Endodermal cell (in vitro differentiated cells): ENCODE results near the gene C6orf62. TPM values are rescaled to one million over a fixed set of nuclear protein-coding genes. Genes with fewer than 3 reads are reported as not detected.
"Not testable (repeated sequence)": the region's sequence is repeated elsewhere in the genome, so short reads cannot be mapped to it uniquely, and the experiment has no call there.

Experiments
- DNase-seq: peaks from one replicate; pipeline ENCODE4 v3.0.0-alpha.2; 2017
- H3K27ac ChIP-seq: 2 replicates; pipeline ENCODE4 v1.5.1; 2013; ENCODE audit warnings: mild to moderate bottlenecking, low read depth, low read length, moderate library complexity
- H3K27me3 ChIP-seq: 2 replicates; pipeline ENCODE4 v1.6.1; 2013; ENCODE audit warnings: mild to moderate bottlenecking, low read length, moderate library complexity; ENCODE audit not compliant: insufficient read depth, control insufficient read depth, poor library complexity, severe bottlenecking
- H3K36me3 ChIP-seq: 2 replicates; pipeline ENCODE4 v1.7.0; 2013; ENCODE audit warnings: mild to moderate bottlenecking, low read length, moderate library complexity; ENCODE audit not compliant: control insufficient read depth, insufficient read depth
- H3K4me1 ChIP-seq: one replicate; pipeline ENCODE4 v1.7.0; 2013; ENCODE audit warnings: low read length; ENCODE audit not compliant: control insufficient read depth, insufficient read depth
- H3K4me3 ChIP-seq: 2 replicates; pipeline ENCODE4 v1.5.1; 2013; ENCODE audit warnings: mild to moderate bottlenecking, low read length, moderate library complexity
- H3K9ac ChIP-seq: 2 replicates; pipeline ENCODE4 v1.6.1; 2013; ENCODE audit warnings: mild to moderate bottlenecking, low read length, moderate library complexity; ENCODE audit not compliant: poor library complexity, severe bottlenecking; ENCODE audit errors: extremely low read depth
- H3K9me3 ChIP-seq: 2 replicates; pipeline ENCODE4 v1.6.1; 2013; ENCODE audit warnings: mild to moderate bottlenecking, low read length, moderate library complexity; ENCODE audit not compliant: control insufficient read depth
- H3K27ac Mint-ChIP-seq: 2 replicates; pipeline ENCODE4 v1.8.0; 2020; ENCODE audit warnings: mixed read lengths
- H3K27me3 Mint-ChIP-seq: 2 replicates; pipeline ENCODE4 v1.8.0; 2021; ENCODE audit warnings: mild to moderate bottlenecking, mixed read lengths; ENCODE audit not compliant: insufficient read depth
- H3K36me3 Mint-ChIP-seq: 2 replicates; pipeline ENCODE4 v1.8.0; 2020; ENCODE audit warnings: low read depth, mixed read lengths
- H3K4me1 Mint-ChIP-seq: 2 replicates; pipeline ENCODE4 v1.8.0; 2020; ENCODE audit warnings: mixed read lengths
- H3K4me3 Mint-ChIP-seq: 2 replicates; pipeline ENCODE4 v1.8.0; 2020; ENCODE audit warnings: mild to moderate bottlenecking, moderate library complexity, mixed read lengths
- H3K9me3 Mint-ChIP-seq: 2 replicates; pipeline ENCODE4 v1.8.0; 2020; ENCODE audit warnings: mild to moderate bottlenecking, mixed read lengths
- CTCF ChIP-seq: fragments of 200-600 bp; sonication (generic); conservative IDR thresholded peaks from 2 replicates; pipeline ENCODE4 v1.5.0; 2021; ENCODE audit warnings: antibody characterized with exemption, mild to moderate bottlenecking
- WGBS, 2 experiments: methylation state at CpG; one replicate each; pipeline versions ENCODE4 v1.1.5 to v1.1.7; 2013; ENCODE audit warnings: missing lambda C conversion rate in 2 of 2, mixed read lengths in 1 of 2; ENCODE audit not compliant: insufficient coverage in 1 of 2, insufficient read length in 1 of 2; 5-methylcytosine and 5-hydroxymethylcytosine counted together
- total RNA-seq, 2 donors: library from RNA; stranded (reverse); fragmentation: NEBNext Ultra II Directional in 1 of 2; extraction: Animal tissue kit (Norgen Biotek cat#: 25700) in 1 of 2; gene quantifications; 2 replicates in 1 of 2; 3 replicates in 1 of 2; pipeline ENCODE4 v1.2.1, GENCODE V29; 2021

C6orf62 gene
- total RNA-seq, 2 donors from 2014 or later: 106 to 120 TPM

GRCh38 chr6:24664046-24664987, 54.6 kb downstream of the C6orf62 start:
- WGBS, 2 experiments: 95 to 96% methylated on average over 6 to 7 of the region's 7 CpGs
- Mint-ChIP-seq H3K27ac (peak overlapping the region; percentile 17), H3K27me3 (no peaks in the 10 kb centered on the region), H3K9me3 (peaks cover 18% of the 10 kb centered on the region), H3K36me3 (peaks cover 54% of the 10 kb centered on the region), H3K4me3 (peak overlapping the region; percentile 87), H3K4me1 (peaks cover 35% of the 10 kb centered on the region)
- TF ChIP-seq CTCF: no peak
- Histone ChIP-seq H3K4me1 (no peaks in the 10 kb centered on the region), H3K9ac (no peak overlapping the region), H3K9me3 (peaks cover 19% of the 10 kb centered on the region), H3K27ac (no peak overlapping the region), H3K27me3 (no peaks in the 10 kb centered on the region), H3K36me3 (peaks cover 49% of the 10 kb centered on the region), H3K4me3 (peak overlapping the region; percentile 99)
- no peak for DNase-seq

- H3K4me1 Mint-ChIP-seq: peaks cover 35% of the 10 kb centered on the region
- H3K27me3 ChIP-seq: no peaks in the 10 kb centered on the region
- H3K36me3 Mint-ChIP-seq: peaks cover 52% of the 10 kb centered on the region
- no peaks in the 10 kb centered on the region for H3K27me3 Mint-ChIP-seq
- peaks cover 8% of the 10 kb centered on the region for H3K9me3 ChIP-seq
- H3K9ac ChIP-seq: no peak overlapping the region
- no peak overlapping the region for H3K4me3 ChIP-seq
- peaks cover 59% of the 10 kb centered on the region for H3K36me3 ChIP-seq
- WGBS, 2 experiments: 92% methylated on average over 1 of the region's 1 CpG; no CpG with 5 or more reads in 1 of the 2 experiments
- no peak overlapping the region for H3K4me3 Mint-ChIP-seq
- DNase-seq: no peak
- peaks cover 7% of the 10 kb centered on the region for H3K9me3 Mint-ChIP-seq
- no peaks in the 10 kb centered on the region for H3K4me1 ChIP-seq
- H3K27ac ChIP-seq: no peak overlapping the region
- no peak for TF ChIP-seq CTCF
- H3K27ac Mint-ChIP-seq: no peak overlapping the region
Observed at GRCh38 chr6:24663189-24663588, 55.8 kb downstream of the C6orf62 start.

- Histone ChIP-seq H3K36me3 (peaks cover 67% of the 10 kb centered on the region), H3K9ac (no peak overlapping the region), H3K27ac (no peak overlapping the region), H3K4me3 (no peak overlapping the region), H3K9me3 (no peaks in the 10 kb centered on the region), H3K4me1 (no peaks in the 10 kb centered on the region), H3K27me3 (no peaks in the 10 kb centered on the region)
- Mint-ChIP-seq H3K9me3 (peaks cover 2% of the 10 kb centered on the region), H3K4me1 (peaks cover 33% of the 10 kb centered on the region), H3K27me3 (no peaks in the 10 kb centered on the region), H3K36me3 (peaks cover 60% of the 10 kb centered on the region), H3K27ac (peak overlapping the region; percentile 79), H3K4me3 (no peak overlapping the region)
- no peak for DNase-seq
- TF ChIP-seq CTCF: no peak
- WGBS, 2 experiments: 91 to 94% methylated on average over 7 to 10 of the region's 10 CpGs
Observed at GRCh38 chr6:24662236-24662635, 56.7 kb downstream of the C6orf62 start.

- H3K4me3 Mint-ChIP-seq, H3K27me3 ChIP-seq, H3K4me3 ChIP-seq, H3K9me3 Mint-ChIP-seq, H3K9me3 ChIP-seq, DNase-seq, H3K9ac ChIP-seq, H3K27ac ChIP-seq, H3K27me3 Mint-ChIP-seq, H3K4me1 ChIP-seq: not testable (repeated sequence)
- Mint-ChIP-seq H3K27ac (peak overlapping the region; percentile 79), H3K4me1 (peaks cover 33% of the 10 kb centered on the region), H3K36me3 (peaks cover 63% of the 10 kb centered on the region)
- H3K36me3 ChIP-seq: peaks cover 71% of the 10 kb centered on the region
- 92 to 95% methylated on average over 3 to 5 of the region's 5 CpGs for WGBS, 2 experiments
Observed at GRCh38 chr6:24661759-24662158, 57.2 kb downstream of the C6orf62 start.
